H9 (cell line): ENCODE results near the gene GHRL. TPM values are rescaled to one million over a fixed set of nuclear protein-coding genes. Genes with fewer than 3 reads are reported as not detected.

Experiments used
- DNase-seq: peaks from one replicate; pipeline ENCODE4 v3.0.0-alpha.2; 2017
- H2AFZ ChIP-seq: one replicate; pipeline ENCODE4 v1.6.1; 2013; ENCODE audit warnings: mild to moderate bottlenecking, low read length, control low read depth, moderate library complexity
- H2AK5ac ChIP-seq: 2 replicates; pipeline ENCODE4 v1.6.1; 2013; ENCODE audit warnings: low read length, control low read depth, mixed read lengths; ENCODE audit not compliant: insufficient read length
- H2BK120ac ChIP-seq: one replicate; pipeline ENCODE4 v1.6.1; 2013; ENCODE audit warnings: low read depth, mild to moderate bottlenecking, low read length, control low read depth, inconsistent platforms; ENCODE audit not compliant: poor library complexity, severe bottlenecking
- H2BK12ac ChIP-seq: 2 replicates; pipeline ENCODE4 v1.6.1; 2013; ENCODE audit warnings: low read length, control low read depth, mixed read lengths, low read depth; ENCODE audit not compliant: insufficient read length
- H2BK15ac ChIP-seq: 2 replicates; pipeline ENCODE4 v1.6.1; 2013; ENCODE audit warnings: low read depth, low read length, control low read depth
- H2BK20ac ChIP-seq: one replicate; pipeline ENCODE4 v1.6.1; 2013; ENCODE audit warnings: low read depth, mild to moderate bottlenecking, low read length, control low read depth, inconsistent platforms; ENCODE audit not compliant: poor library complexity, severe bottlenecking
- H2BK5ac ChIP-seq: 2 replicates; pipeline ENCODE4 v1.6.1; 2013; ENCODE audit warnings: low read length, control low read depth, mixed read lengths; ENCODE audit not compliant: insufficient read length
- H3K14ac ChIP-seq: 2 replicates; pipeline ENCODE4 v1.6.1; 2013; ENCODE audit warnings: low read length, control low read depth; ENCODE audit not compliant: insufficient read depth
- H3K18ac ChIP-seq: 2 replicates; pipeline ENCODE4 v1.6.1; 2013; ENCODE audit warnings: low read depth, mild to moderate bottlenecking, mixed read lengths, low read length, control low read depth; ENCODE audit not compliant: insufficient read length
- H3K23ac ChIP-seq: 2 replicates; pipeline ENCODE4 v1.6.1; 2013; ENCODE audit warnings: low read length, control low read depth, mixed read lengths, low read depth; ENCODE audit not compliant: insufficient read length
- H3K23me2 ChIP-seq: 2 replicates; pipeline ENCODE4 v1.6.1; 2013; ENCODE audit warnings: low read depth, mild to moderate bottlenecking, mixed read lengths, low read length, control low read depth; ENCODE audit not compliant: insufficient read length, poor library complexity, severe bottlenecking
- H3K27ac ChIP-seq: 2 replicates; pipeline ENCODE4 v1.5.1; 2013; ENCODE audit warnings: low read length, control low read depth, mixed read lengths, low read depth; ENCODE audit not compliant: insufficient read length
- H3K27me3 ChIP-seq: 2 replicates; pipeline ENCODE4 v1.6.1; 2013; ENCODE audit warnings: low read length, control low read depth, inconsistent platforms; ENCODE audit not compliant: insufficient read depth
- H3K4ac ChIP-seq: 2 replicates; pipeline ENCODE4 v1.6.1; 2013; ENCODE audit warnings: low read depth, mild to moderate bottlenecking, control low read depth, inconsistent platforms, low read length, moderate library complexity
- H3K4me1 ChIP-seq: 2 replicates; pipeline ENCODE4 v1.6.1; 2013; ENCODE audit warnings: low read length, control low read depth, inconsistent platforms; ENCODE audit not compliant: insufficient read depth
- H3K4me2 ChIP-seq: 2 replicates; pipeline ENCODE4 v1.6.1; 2013; ENCODE audit warnings: low read length, control low read depth, mixed read lengths; ENCODE audit not compliant: insufficient read length, insufficient read depth
- H3K56ac ChIP-seq: 2 replicates; pipeline ENCODE4 v1.6.1; 2013; ENCODE audit warnings: low read depth, mild to moderate bottlenecking, mixed read lengths, low read length, control low read depth; ENCODE audit not compliant: insufficient read length
- H3K79me1 ChIP-seq: 2 replicates; pipeline ENCODE4 v1.6.1; 2013; ENCODE audit warnings: low read depth, mild to moderate bottlenecking, moderate library complexity, low read length, control low read depth, inconsistent platforms; ENCODE audit not compliant: insufficient read depth, poor library complexity, severe bottlenecking
- H3K79me2 ChIP-seq: 2 replicates; pipeline ENCODE4 v1.6.1; 2013; ENCODE audit warnings: low read length, control low read depth, inconsistent platforms; ENCODE audit not compliant: insufficient read depth
- H3K9ac ChIP-seq: 2 replicates; pipeline ENCODE4 v1.6.1; 2013; ENCODE audit warnings: low read length, control low read depth, mixed read lengths; ENCODE audit not compliant: insufficient read length; ENCODE audit errors: extremely low read depth
- H3K9me3 ChIP-seq: one replicate; pipeline ENCODE4 v1.6.1; 2013; ENCODE audit warnings: low read depth, low read length, inconsistent platforms; ENCODE audit not compliant: control insufficient read depth
- H3T11ph ChIP-seq: one replicate; pipeline ENCODE4 v1.6.1; 2013; ENCODE audit warnings: mild to moderate bottlenecking, low read length, control low read depth, inconsistent platforms
- H4K20me1 ChIP-seq: one replicate; pipeline ENCODE4 v1.6.1; 2013; ENCODE audit not compliant: control insufficient read depth, insufficient read length, insufficient read depth
- H4K5ac ChIP-seq: 2 replicates; pipeline ENCODE4 v1.6.1; 2013; ENCODE audit warnings: low read depth, mild to moderate bottlenecking, mixed read lengths, low read length, control low read depth; ENCODE audit not compliant: insufficient read length
- H4K8ac ChIP-seq: replicated peaks from 2 replicates; pipeline ENCODE4 v1.6.1; 2013; ENCODE audit warnings: low read length, control low read depth, mixed read lengths, low read depth; ENCODE audit not compliant: insufficient read length
- H4K91ac ChIP-seq: 2 replicates; pipeline ENCODE4 v1.6.1; 2013; ENCODE audit warnings: low read depth, mild to moderate bottlenecking, moderate library complexity, mixed read lengths, low read length, control low read depth; ENCODE audit not compliant: insufficient read length
- H3K27ac Mint-ChIP-seq, 3 experiments: 2 replicates in 2 of 3; 3 replicates in 1 of 3; pipeline ENCODE4 v1.8.0; 2020 to 2021; ENCODE audit warnings: mixed read lengths in 3 of 3, mild to moderate bottlenecking in 1 of 3, moderate library complexity in 1 of 3
- H3K27me3 Mint-ChIP-seq: 2 replicates; pipeline ENCODE4 v1.8.0; 2021; ENCODE audit warnings: low read depth, mild to moderate bottlenecking, moderate library complexity, mixed read lengths
- H3K36me3 Mint-ChIP-seq, 3 experiments: 2 replicates in 2 of 3; 3 replicates in 1 of 3; pipeline ENCODE4 v1.8.0; 2020 to 2021; ENCODE audit warnings: low read depth in 3 of 3, mixed read lengths in 3 of 3; ENCODE audit not compliant: insufficient read depth in 1 of 3
- H3K4me1 Mint-ChIP-seq, 2 experiments: 2 replicates each; pipeline ENCODE4 v1.8.0; 2020; ENCODE audit warnings: mixed read lengths in 2 of 2
- H3K4me3 Mint-ChIP-seq, 2 experiments: 2 replicates in 1 of 2; 3 replicates in 1 of 2; pipeline ENCODE4 v1.8.0; 2020 to 2021; ENCODE audit warnings: mild to moderate bottlenecking in 2 of 2, mixed read lengths in 2 of 2, moderate library complexity in 1 of 2
- H3K9me3 Mint-ChIP-seq, 2 experiments: 2 replicates in 1 of 2; 3 replicates in 1 of 2; pipeline ENCODE4 v1.8.0; 2020; ENCODE audit warnings: mild to moderate bottlenecking in 2 of 2, mixed read lengths in 2 of 2, moderate library complexity in 1 of 2
- WGBS: extraction: QIAGEN DNeasy Blood & Tissue Kit; methylation state at CpG from one replicate; pipeline ENCODE4 v1.1.7; 2013; ENCODE audit warnings: missing lambda C conversion rate, low lambda C conversion rate, mixed read lengths; ENCODE audit not compliant: insufficient read length; ENCODE audit errors: extremely low coverage; 5-methylcytosine and 5-hydroxymethylcytosine counted together
- total RNA-seq: library from RNA; stranded (reverse); gene quantifications from 2 replicates; pipeline ENCODE4 v1.2.1, GENCODE V29; 2021
- TF ChIP-seq, protein P1 (sequence below): fragments of 200-600 bp; sonication (generic); conservative IDR thresholded peaks from 3 replicates; pipeline ENCODE4 v1.8.0; 2021; ENCODE audit warnings: antibody characterized with exemption, mild to moderate bottlenecking

GHRL gene
- total RNA-seq, 1 experiment from 2014 or later = 1.3 TPM

DNA sequence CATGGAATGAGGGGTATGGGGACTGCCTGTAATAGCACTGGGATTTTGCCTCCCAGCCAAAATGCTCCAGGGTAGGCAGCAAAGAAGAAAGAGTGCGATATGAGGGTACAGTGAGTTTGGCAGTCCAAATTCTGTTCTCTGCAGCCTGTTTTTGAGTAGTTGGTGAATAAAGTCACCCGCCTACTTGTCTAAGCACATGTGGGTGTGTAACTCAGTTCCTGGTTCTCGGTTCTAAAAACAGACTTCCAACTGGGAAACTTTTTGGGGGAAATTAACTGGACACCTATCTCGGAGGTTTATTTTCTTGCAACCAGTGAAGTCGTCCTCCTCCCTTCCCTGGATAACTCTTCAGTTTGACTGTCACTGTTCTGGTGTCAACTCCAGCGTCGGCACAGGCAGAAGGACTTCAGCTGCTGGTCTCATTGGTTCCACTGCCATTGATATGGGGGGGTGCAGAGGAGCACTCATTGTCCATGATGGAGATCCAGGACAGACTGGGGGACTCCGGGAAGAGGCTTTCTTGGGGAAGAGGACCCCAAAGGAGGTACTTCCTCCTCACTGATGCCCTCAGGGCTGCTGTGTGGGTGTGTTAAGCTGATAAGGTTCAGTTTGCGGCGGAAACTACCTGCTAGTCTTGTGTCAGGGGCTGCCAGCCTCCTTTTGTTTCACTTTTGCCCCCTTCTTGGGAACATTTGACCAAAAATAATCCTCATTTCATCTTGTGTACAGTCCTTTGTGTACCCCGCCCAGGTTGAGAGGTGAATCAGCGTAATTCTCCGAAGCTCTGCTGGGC, 13.2 kb downstream of the GHRL start:
- Histone ChIP-seq H3K79me2 (peaks cover 2% of the 10 kb centered on the region; the same call in 1 of the 2 replicates), H3K14ac (no peak overlapping the region), H2BK12ac (no peak overlapping the region), H3K79me1 (peaks cover 4% of the 10 kb centered on the region), H3K27ac (no peak overlapping the region), H3K4me2 (no peak overlapping the region), H2AFZ (no peak overlapping the region), H3K9ac (no peak overlapping the region), H3K18ac (no peak overlapping the region), H3K23me2 (no peaks in the 10 kb centered on the region), H3K56ac (no peak overlapping the region), H3K9me3 (no peaks in the 10 kb centered on the region), H4K91ac (no peak overlapping the region), H2BK5ac (no peak overlapping the region), H4K5ac (no peak overlapping the region), H4K20me1 (no peaks in the 10 kb centered on the region), H3K4me1 (no peaks in the 10 kb centered on the region), H3K23ac (no peak overlapping the region), H2AK5ac (no peak overlapping the region), H3K4ac (no peak overlapping the region), H2BK15ac (no peak overlapping the region), H2BK120ac (no peak overlapping the region), H3T11ph (no peak overlapping the region), H2BK20ac (no peak overlapping the region), H4K8ac (no peak overlapping the region), H3K27me3 (no peaks in the 10 kb centered on the region)
- no peak for DNase-seq
- H3K27ac Mint-ChIP-seq = no peak overlapping the region
- no peaks in the 10 kb centered on the region for H3K4me1 Mint-ChIP-seq
- TF ChIP-seq, protein P1, sequence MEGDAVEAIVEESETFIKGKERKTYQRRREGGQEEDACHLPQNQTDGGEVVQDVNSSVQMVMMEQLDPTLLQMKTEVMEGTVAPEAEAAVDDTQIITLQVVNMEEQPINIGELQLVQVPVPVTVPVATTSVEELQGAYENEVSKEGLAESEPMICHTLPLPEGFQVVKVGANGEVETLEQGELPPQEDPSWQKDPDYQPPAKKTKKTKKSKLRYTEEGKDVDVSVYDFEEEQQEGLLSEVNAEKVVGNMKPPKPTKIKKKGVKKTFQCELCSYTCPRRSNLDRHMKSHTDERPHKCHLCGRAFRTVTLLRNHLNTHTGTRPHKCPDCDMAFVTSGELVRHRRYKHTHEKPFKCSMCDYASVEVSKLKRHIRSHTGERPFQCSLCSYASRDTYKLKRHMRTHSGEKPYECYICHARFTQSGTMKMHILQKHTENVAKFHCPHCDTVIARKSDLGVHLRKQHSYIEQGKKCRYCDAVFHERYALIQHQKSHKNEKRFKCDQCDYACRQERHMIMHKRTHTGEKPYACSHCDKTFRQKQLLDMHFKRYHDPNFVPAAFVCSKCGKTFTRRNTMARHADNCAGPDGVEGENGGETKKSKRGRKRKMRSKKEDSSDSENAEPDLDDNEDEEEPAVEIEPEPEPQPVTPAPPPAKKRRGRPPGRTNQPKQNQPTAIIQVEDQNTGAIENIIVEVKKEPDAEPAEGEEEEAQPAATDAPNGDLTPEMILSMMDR = no peak
- H3K4me3 Mint-ChIP-seq = no peak overlapping the region
- no peaks in the 10 kb centered on the region for H3K27me3 Mint-ChIP-seq
- no CpG with 5 or more reads among the region's 13 CpGs for WGBS
- H3K9me3 Mint-ChIP-seq = no peaks in the 10 kb centered on the region
- peaks cover 12 to 56% (median 42%) of the 10 kb centered on the region in 3 experiments; a peak in 6 of 7 replicates for H3K36me3 Mint-ChIP-seq
